Endodermal cell (in vitro differentiated cells): ENCODE measurements around the gene RHOG. TPM values are rescaled to one million over a fixed set of nuclear protein-coding genes. Genes with fewer than 3 reads are reported as not detected.

Experiments used
- DNase-seq: peaks from one replicate; pipeline ENCODE4 v3.0.0-alpha.2; 2017
- H3K27ac ChIP-seq: 2 replicates; pipeline ENCODE4 v1.5.1; 2013; ENCODE audit warnings: mild to moderate bottlenecking, low read depth, low read length, moderate library complexity
- H3K27me3 ChIP-seq: 2 replicates; pipeline ENCODE4 v1.6.1; 2013; ENCODE audit warnings: mild to moderate bottlenecking, low read length, moderate library complexity; ENCODE audit not compliant: insufficient read depth, control insufficient read depth, poor library complexity, severe bottlenecking
- H3K36me3 ChIP-seq: 2 replicates; pipeline ENCODE4 v1.7.0; 2013; ENCODE audit warnings: mild to moderate bottlenecking, low read length, moderate library complexity; ENCODE audit not compliant: control insufficient read depth, insufficient read depth
- H3K4me1 ChIP-seq: one replicate; pipeline ENCODE4 v1.7.0; 2013; ENCODE audit warnings: low read length; ENCODE audit not compliant: control insufficient read depth, insufficient read depth
- H3K4me3 ChIP-seq: 2 replicates; pipeline ENCODE4 v1.5.1; 2013; ENCODE audit warnings: mild to moderate bottlenecking, low read length, moderate library complexity
- H3K9ac ChIP-seq: 2 replicates; pipeline ENCODE4 v1.6.1; 2013; ENCODE audit warnings: mild to moderate bottlenecking, low read length, moderate library complexity; ENCODE audit not compliant: poor library complexity, severe bottlenecking; ENCODE audit errors: extremely low read depth
- H3K9me3 ChIP-seq: 2 replicates; pipeline ENCODE4 v1.6.1; 2013; ENCODE audit warnings: mild to moderate bottlenecking, low read length, moderate library complexity; ENCODE audit not compliant: control insufficient read depth
- H3K27ac Mint-ChIP-seq: 2 replicates; pipeline ENCODE4 v1.8.0; 2020; ENCODE audit warnings: mixed read lengths
- H3K27me3 Mint-ChIP-seq: 2 replicates; pipeline ENCODE4 v1.8.0; 2021; ENCODE audit warnings: mild to moderate bottlenecking, mixed read lengths; ENCODE audit not compliant: insufficient read depth
- H3K36me3 Mint-ChIP-seq: 2 replicates; pipeline ENCODE4 v1.8.0; 2020; ENCODE audit warnings: low read depth, mixed read lengths
- H3K4me1 Mint-ChIP-seq: 2 replicates; pipeline ENCODE4 v1.8.0; 2020; ENCODE audit warnings: mixed read lengths
- H3K4me3 Mint-ChIP-seq: 2 replicates; pipeline ENCODE4 v1.8.0; 2020; ENCODE audit warnings: mild to moderate bottlenecking, moderate library complexity, mixed read lengths
- H3K9me3 Mint-ChIP-seq: 2 replicates; pipeline ENCODE4 v1.8.0; 2020; ENCODE audit warnings: mild to moderate bottlenecking, mixed read lengths
- WGBS, 2 experiments: methylation state at CpG; one replicate each; pipeline versions ENCODE4 v1.1.5 to v1.1.7; 2013; ENCODE audit warnings: missing lambda C conversion rate in 2 of 2, mixed read lengths in 1 of 2; ENCODE audit not compliant: insufficient coverage in 1 of 2, insufficient read length in 1 of 2; 5-methylcytosine and 5-hydroxymethylcytosine counted together
- total RNA-seq, 2 donors: library from RNA; stranded (reverse); fragmentation: NEBNext Ultra II Directional in 1 of 2; extraction: Animal tissue kit (Norgen Biotek cat#: 25700) in 1 of 2; gene quantifications; 2 replicates in 1 of 2; 3 replicates in 1 of 2; pipeline ENCODE4 v1.2.1, GENCODE V29; 2021
- TF ChIP-seq, protein P1 (sequence below): fragments of 200-600 bp; sonication (generic); conservative IDR thresholded peaks from 2 replicates; pipeline ENCODE4 v1.5.0; 2021; ENCODE audit warnings: antibody characterized with exemption, mild to moderate bottlenecking

Gene RHOG
- total RNA-seq, 2 donors from 2014 or later, result 25.5 to 27.6 TPM

DNA sequence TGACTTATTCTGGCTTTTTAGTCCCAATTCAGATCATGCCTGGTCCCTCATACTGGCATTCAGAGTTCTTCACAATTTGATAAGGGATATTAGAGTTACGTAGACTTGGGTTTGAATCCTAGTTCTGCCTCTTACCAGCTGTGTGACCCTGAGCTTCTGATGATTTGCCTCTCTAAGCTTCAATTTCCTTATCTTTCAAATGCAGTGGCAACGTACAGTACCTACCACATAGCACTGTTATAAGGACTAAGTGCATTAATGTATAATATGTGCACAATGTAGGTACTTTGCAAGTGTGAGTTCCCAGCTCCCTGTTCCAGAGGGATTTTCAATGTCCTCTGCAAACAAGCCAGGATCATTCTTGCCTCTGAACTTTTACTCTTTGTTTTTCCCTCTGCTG lies 7.3 kb downstream of the RHOG start:
- Mint-ChIP-seq H3K27ac (no peak overlapping the region), H3K9me3 (no peaks in the 10 kb centered on the region), H3K4me1 (peaks cover 25% of the 10 kb centered on the region), H3K27me3 (no peaks in the 10 kb centered on the region), H3K4me3 (no peak overlapping the region), H3K36me3 (peaks cover 35% of the 10 kb centered on the region)
- Histone ChIP-seq H3K9ac (no peak overlapping the region), H3K27ac (no peak overlapping the region), H3K36me3 (peaks cover 54% of the 10 kb centered on the region), H3K9me3 (no peaks in the 10 kb centered on the region), H3K4me1 (peaks cover 19% of the 10 kb centered on the region), H3K4me3 (no peak overlapping the region), H3K27me3 (no peaks in the 10 kb centered on the region)
- DNase-seq, result no peak
- TF ChIP-seq, protein P1, sequence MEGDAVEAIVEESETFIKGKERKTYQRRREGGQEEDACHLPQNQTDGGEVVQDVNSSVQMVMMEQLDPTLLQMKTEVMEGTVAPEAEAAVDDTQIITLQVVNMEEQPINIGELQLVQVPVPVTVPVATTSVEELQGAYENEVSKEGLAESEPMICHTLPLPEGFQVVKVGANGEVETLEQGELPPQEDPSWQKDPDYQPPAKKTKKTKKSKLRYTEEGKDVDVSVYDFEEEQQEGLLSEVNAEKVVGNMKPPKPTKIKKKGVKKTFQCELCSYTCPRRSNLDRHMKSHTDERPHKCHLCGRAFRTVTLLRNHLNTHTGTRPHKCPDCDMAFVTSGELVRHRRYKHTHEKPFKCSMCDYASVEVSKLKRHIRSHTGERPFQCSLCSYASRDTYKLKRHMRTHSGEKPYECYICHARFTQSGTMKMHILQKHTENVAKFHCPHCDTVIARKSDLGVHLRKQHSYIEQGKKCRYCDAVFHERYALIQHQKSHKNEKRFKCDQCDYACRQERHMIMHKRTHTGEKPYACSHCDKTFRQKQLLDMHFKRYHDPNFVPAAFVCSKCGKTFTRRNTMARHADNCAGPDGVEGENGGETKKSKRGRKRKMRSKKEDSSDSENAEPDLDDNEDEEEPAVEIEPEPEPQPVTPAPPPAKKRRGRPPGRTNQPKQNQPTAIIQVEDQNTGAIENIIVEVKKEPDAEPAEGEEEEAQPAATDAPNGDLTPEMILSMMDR, result no peak
- 81 to 83% methylated on average over 1 to 2 of the region's 2 CpGs for WGBS, 2 experiments

DNA sequence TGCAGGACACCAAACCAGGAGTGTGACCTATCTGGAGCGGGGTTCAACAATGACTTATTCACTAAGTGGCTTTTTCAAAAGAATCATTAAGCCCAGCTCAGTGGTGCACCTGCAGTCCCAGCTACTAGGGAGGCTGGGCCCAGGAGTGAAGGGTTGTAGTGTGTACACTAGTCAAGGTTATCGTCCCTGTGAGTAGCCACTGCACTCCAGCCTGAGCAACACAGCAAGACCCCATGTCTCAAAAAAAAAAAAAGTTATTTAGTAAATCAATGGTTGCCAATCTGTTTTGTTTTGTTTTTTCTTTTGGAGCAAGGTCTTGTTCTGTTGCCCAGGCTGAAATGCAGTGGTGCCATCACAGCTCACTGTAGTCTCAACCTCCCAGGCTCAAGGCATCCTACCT lies 7.9 kb downstream of the RHOG start:
- H3K4me1 Mint-ChIP-seq, result peaks cover 23% of the 10 kb centered on the region
- peaks cover 40% of the 10 kb centered on the region for H3K36me3 Mint-ChIP-seq
- no peak for DNase-seq
- H3K4me3 ChIP-seq, result no peak overlapping the region
- no peak overlapping the region for H3K4me3 Mint-ChIP-seq
- no peaks in the 10 kb centered on the region for H3K27me3 Mint-ChIP-seq
- no peaks in the 10 kb centered on the region for H3K9me3 ChIP-seq
- H3K9ac ChIP-seq, result no peak overlapping the region
- TF ChIP-seq, protein P1, result no peak
- peaks cover 15% of the 10 kb centered on the region for H3K4me1 ChIP-seq
- H3K27ac ChIP-seq, result no peak overlapping the region
- 98 to 100% methylated on average over 2 of the region's 2 CpGs for WGBS, 2 experiments
- no peaks in the 10 kb centered on the region for H3K9me3 Mint-ChIP-seq
- no peaks in the 10 kb centered on the region for H3K27me3 ChIP-seq
- H3K27ac Mint-ChIP-seq, result no peak overlapping the region
- H3K36me3 ChIP-seq, result peaks cover 51% of the 10 kb centered on the region

DNA sequence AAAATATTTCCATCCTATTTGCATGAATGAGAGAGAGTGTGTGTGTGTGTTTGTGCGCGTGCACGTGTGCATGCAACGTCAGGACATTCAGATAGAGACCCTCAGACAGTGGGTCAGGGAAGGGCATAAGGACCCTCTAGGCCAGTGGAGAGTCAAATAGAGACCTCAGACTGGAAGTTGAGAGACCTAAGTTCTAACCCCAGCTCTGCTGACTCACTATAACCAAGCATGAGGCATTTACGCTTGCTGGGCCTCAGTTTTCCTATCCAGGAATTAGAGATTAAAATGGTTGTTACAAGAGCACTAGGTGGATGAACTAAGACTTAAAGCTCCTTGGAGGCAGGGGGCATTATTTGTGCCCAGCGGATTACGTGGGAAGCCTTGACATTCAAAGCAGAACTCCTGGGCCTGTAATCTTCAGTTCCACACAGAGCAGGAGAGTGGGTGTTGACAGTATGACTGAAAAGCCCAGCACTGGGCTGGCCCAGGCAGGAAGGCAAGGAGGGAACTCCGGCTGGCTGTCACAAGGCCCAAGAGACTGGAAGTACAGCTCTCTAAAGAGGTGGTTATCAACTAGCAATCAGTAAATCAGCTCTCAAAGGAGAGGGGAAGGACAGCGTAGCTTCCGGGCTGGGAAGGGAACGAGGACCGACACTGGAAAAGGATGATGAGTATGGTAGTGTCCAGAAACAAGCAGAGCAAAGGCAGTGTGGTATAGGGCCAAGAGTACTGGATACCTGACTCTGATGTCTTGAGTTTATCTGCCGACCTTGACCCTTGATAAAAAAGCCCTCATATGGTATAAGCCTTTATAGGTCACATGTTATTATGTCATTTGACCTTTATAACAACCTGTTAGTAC lies 9.2 kb downstream of the RHOG start:
- DNase-seq, result no peak
- Histone ChIP-seq H3K4me3 (no peak overlapping the region), H3K27me3 (no peaks in the 10 kb centered on the region), H3K36me3 (peaks cover 60% of the 10 kb centered on the region), H3K4me1 (peaks cover 6% of the 10 kb centered on the region), H3K9ac (no peak overlapping the region), H3K9me3 (no peaks in the 10 kb centered on the region), H3K27ac (no peak overlapping the region)
- Mint-ChIP-seq H3K9me3 (no peaks in the 10 kb centered on the region), H3K27me3 (no peaks in the 10 kb centered on the region), H3K36me3 (peaks cover 48% of the 10 kb centered on the region), H3K4me3 (no peak overlapping the region), H3K27ac (no peak overlapping the region), H3K4me1 (peaks cover 21% of the 10 kb centered on the region)
- TF ChIP-seq, protein P1, result no peak
- WGBS, 2 experiments, result 88 to 98% methylated on average over 6 to 12 of the region's 13 CpGs
